NCI-H187 (cell line): ENCODE results near the gene RS1.

Experiments
- DNase-seq, 2 experiments: peaks; one replicate each; lab custom pipeline; 2025; lab: John Stamatoyannopoulos, UW

The RS1 gene

DNA sequence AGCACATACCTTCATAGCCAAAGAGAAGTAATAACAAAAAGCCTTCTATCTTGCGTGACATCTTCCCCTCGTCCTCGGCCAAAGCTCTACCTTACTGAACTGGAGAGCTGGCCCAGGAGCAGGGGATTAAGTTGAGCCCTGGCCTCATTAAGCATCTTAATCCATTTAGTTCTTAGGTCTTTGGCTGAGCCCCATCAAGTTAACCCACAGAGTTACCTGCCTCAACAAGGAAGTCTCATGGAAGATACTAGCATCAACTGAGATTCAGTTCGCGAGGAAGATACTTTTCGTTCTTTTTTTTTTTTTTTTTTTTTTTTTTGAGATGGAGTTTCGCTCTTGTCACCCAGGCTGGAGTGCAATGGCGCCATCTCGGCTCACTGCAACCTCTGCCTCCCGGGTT is at the start of gene RS1:
RS1 (minus strand) TSS at position 101 of the 400 bp plus-strand sequence; CDS start at position 61, 40 bp downstream.
- DNase-seq, result no peak

DNA sequence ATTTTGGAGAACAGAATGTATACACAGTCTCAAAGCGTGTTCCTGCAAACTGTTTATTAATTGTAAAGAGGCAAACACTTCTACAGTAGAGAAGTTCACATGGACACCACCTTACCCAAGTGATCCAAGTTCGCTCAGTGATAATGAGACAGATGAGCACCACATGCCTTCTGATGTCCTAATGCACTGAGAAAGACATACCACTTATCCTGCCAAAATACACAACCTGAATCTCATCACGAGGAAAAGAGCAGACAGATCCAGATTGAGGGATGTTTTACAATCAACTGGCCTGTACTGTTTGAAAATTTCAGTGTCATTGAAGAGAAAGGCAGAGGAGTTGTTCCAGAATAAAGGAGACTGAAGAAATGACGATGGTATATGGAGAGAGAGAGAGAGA is 47.9 kb upstream of the RS1 start:
- DNase-seq, result no peak

DNA sequence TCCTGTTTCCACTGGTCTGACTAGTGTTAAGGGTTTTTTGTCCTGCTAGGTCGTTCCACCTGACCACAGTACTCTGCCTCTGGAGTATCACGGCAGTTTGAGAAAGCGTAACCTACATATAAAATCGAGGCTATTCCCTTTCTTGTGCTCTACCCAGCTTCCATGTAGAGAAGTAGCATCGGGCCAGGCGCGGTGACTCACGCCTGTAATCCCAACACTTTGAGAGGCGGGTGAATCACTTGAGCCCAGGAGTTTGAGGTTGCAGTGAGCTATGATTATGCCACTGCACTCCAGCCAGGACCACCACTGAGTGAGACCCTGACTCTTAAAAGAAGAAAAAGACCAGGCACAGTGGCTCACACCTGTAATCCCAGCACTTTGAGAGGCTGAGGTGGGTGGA is 43.0 kb upstream of the RS1 start:
- no peak for DNase-seq

DNA sequence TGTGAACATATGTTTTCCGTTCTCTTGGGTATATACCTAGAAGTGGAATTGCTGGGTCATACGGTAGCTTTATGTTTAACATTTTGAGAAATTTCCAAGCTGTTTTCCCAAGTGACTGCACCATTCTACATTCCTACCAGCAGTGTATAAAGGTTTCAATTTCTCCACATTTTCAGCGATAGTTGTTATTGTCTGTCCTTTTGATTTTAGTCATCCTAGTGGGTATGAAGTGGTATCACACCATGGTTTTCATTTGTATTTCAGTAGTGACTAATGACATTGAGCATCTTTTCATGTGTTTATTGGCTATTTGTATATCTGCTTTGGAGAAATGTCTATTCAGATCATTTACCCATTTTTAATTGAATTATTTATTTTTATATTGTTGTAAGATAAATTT is 37.9 kb upstream of the RS1 start:
- no peak for DNase-seq

DNA sequence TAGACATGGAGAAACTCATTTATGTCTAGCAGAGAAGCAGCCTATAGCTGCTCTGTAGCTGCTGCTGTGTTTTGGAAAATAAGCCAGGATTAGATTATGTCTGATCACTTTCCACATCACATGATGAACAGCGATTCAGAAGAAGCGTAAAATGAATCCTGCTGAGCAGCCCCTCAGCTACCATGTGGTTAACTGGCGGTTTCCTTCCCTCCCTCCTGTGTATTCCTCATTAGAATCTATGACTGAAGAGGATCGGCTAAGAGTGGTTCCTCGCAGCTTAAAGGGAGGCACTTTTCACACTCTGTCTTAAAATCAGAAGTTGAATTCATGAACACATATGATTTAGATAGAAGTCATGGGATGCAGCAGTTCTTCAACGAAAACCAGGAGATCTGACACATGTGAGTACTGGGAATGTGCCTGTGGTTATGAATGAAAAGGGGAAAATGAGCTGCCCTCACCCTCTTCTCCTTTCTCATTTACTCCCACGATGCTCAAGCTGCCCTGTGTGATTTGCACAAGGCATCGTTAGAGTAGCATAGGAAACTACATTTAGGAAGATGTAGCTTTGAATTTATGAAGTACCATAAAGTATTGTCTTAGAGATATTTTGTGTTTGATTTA is 35.6 kb upstream of the RS1 start, which contains the start of gene PPEF1:
PPEF1 (plus strand) TSS at position 220 of the 624 bp plus-strand sequence; CDS start at position 356, 136 bp downstream.
- no peak for DNase-seq

DNA sequence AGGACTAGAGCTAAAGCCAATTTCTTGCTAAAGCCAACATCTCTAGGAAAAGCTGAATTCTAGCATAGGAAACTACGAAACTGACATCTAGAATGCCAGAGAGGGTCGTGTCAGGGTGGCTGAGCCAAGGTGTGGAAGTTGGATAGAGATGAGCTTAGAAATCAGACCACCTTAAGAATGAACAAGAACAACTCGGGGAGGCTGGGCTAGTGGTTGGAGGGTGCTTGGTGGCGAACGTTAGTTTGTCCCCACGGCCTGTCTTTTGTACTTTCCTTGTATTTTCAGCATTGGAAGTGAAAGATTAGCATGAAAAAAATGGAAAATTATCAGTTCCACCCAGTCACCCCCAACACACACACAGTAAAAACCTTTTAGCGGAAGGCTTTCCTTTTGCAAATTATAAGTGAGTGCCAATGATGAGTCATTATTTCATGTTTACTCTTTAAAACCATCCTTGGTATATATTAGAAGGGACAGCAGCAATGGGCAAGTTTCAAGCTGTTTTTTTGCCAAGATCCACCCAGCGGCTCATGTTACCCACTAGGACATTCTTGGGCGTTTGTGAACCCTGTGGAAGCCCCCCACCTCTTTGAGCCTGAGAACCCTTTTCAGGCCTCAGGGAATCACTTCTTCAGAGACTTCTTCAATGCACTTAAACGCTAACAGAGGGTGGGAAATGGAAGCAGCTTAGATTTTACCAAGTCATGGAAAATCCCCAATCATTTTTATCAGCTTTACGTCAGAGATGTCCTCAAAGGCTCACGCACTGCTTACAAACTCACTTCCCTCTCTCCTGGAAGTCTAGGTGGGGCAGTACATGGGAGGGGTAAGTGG is 30.7 kb upstream of the RS1 start:
- no peak for DNase-seq

DNA sequence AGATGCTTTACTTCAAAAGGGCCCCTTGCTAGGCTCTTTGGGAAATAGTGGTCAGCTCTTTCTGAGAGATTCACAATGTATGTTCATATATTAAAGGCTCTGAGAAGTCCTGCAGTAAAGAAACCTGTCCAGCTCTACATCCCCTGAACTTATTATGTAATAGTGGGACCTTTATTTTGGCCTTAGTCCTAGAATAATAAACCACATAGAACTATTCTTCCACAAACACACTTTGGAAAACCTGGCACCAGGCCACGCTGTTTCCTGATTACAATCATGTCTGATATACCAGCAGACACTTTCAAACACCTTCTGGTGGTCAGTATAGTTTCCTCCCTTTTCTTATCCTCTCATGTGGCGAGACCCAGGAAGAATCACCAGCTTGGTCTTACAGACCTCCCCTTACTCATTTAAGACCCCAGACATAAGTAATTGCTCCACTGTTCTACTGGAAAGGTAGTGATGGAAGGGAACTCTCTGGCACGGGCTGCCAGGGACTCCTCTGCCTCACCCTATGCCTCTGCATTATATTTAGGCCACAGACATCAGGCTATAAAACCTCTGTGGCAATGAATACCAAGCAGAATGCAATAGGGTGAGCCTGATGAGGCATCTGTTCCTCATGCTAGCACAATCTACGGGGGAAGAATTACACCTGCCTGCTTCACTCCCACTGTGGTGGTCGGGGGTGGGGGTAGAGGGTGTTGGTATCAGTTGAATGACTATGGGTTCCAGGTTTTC is 29.9 kb upstream of the RS1 start:
- DNase-seq, result no peak

DNA sequence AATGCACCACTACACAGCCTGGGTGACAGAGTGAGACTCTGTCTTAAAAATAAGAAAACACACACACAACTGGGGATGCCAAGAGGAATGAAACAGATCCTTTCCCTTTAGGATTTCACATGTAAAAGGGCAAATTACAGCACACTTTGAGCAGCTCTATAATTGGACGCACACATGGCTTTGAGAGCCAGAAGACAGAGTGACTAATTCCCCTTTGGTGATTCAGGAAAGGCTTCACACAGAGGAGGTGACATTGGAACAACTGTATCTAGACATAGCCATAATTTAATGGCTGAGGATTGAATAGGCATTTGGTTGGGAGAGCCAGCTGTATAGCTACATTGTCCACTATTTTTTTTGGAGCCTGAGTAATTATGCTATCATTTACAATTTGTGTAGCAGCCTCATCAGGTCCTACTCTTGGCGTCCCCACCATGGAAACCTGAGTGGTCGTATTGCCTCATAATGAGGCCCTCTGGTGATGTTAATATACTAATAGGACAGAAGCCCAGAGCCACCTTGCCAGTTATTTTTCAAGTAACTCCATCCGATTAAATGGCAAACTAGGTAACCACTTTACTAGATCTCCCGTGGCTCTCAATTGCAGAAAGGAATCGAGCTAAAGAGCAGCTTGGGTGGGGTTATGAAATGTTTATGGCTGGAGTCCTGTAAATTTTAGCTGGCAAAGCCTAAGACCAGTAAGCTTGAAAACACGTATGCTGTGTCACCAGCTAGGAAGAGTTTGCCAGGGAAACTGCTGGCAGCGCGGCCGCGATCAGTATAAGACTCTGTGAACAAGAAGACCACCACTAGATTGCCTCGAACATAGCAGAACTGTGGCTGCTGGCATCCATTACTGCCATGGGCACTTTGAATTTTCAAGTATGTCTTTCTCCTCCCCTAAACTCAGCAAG is 27.1 kb upstream of the RS1 start:
- DNase-seq, result no peak

DNA sequence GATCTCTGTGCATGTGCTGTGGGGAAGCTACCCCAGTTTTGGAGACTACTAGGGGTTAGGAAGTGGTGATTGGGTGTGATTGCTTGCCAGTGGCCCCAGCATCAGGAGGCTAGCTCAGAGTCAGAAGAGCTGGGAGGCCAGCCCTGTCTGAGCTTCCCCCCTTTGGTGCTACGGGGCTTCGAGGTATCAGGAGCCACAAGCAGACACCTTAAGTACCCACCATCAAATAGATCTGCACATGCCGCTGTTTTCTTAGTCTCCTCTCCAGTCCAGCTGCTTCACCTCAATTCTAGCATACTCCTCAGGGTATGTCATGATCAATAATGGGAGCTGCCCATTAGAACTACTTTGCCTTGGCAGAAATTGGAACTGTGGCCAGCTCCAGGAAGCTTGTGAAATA is 24.7 kb upstream of the RS1 start:
- no peak for DNase-seq

DNA sequence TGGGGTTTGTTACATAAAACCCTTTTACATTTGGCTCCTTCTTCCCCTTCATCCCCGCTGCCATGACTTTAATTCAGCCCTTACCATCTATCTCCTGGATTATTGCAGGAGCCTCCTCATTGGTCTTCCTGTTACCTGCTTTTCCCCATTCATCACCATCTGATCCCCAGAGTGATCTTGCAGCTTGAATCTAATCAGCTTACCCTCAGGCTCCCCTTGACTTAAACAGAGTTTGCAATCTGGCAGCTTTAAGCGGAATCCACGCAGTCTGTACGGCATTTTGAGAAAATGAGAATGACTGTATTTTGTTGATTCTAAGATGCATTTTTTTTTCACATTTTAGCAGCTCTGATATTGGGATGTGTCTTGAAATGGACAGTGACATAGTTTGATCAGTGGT is 20.6 kb upstream of the RS1 start:
- no peak for DNase-seq

DNA sequence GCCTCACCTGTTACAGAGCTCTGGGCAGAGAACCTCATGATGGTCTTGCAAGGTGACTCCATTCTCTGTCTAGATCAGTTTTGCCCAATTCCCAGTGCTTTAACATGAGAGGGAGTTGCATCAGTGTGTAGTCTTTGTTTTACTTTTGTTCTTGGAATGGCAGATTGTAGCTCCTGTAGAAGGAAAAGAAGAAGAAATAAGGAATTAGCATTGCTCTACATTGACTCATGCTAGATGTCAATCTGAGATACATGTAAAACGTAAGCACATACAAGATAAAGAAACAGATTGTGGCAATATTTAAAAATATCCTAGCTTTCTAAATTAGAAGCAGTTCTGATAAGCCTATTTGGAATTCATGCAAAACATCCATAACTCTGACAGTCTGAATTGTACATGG is 19.5 kb upstream of the RS1 start:
- DNase-seq, result no peak

DNA sequence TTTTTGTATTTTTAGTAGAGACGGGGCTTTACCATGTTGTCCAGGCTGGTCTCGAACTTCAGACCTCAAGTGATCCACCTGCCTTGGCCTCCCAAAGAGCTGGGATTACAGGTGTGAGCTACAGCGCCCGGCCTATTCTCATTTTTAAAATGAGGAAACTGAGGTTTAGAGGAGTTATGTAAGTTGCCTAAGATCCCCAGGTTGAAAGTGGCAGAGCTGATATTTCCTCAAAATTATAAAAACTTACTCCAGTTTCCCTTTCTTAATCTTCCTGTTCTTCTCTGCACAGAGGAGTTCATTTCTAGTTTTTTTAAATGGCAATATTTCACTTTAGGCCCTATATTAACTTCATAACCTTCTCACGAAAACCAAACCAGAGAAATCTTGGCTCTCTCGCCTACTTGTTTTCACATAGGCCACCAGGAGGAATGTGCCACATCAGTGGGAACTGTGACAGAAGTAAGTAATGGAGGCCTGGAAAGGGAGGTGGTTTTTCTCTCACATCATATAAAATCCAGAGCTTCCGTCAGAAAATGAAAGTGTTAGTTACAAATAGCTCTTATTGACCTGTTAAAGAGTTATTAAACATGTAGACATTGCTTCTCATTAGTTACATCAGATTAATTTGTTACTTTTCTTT is 16.1 kb upstream of the RS1 start:
- DNase-seq, result no peak

DNA sequence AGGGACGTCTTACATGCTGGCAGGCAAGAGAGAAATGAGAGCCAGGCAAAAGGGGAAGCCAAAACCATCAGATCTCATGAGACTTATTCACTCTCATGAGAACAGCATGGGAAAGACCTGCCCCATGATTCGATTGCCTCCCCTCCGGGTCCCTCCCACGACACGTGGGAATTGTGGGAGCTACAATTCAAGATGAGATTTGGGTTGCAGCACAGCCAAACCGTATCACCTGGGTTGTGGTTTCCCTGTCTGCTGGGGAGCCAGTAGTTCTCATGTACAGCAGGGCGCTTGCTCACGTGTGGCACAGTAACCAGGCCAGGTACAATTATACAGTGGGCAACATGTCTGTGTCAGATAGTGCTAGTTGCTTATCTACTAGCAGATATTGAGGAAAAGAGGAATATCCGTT is 11.1 kb upstream of the RS1 start:
- no peak for DNase-seq

DNA sequence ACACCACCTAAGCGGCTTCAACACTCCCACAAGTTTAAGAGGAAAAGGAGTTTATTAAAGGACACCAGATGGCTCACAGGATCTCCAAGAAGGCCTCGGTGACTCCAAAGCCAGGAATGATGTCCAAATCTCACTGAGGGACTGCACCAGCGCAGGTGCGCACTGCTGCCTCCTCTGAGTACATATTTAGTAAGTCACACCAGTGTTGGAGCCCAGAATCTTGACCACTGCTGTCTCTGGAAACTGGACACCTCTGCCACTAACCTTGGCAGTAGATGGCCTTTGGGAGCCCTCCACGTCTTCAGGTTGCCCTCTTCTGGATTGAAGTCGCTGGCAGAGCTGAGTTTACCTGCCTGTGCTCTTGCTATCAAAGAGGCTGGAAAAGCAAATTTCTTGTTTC is 10.1 kb upstream of the RS1 start:
- DNase-seq, result no peak

DNA sequence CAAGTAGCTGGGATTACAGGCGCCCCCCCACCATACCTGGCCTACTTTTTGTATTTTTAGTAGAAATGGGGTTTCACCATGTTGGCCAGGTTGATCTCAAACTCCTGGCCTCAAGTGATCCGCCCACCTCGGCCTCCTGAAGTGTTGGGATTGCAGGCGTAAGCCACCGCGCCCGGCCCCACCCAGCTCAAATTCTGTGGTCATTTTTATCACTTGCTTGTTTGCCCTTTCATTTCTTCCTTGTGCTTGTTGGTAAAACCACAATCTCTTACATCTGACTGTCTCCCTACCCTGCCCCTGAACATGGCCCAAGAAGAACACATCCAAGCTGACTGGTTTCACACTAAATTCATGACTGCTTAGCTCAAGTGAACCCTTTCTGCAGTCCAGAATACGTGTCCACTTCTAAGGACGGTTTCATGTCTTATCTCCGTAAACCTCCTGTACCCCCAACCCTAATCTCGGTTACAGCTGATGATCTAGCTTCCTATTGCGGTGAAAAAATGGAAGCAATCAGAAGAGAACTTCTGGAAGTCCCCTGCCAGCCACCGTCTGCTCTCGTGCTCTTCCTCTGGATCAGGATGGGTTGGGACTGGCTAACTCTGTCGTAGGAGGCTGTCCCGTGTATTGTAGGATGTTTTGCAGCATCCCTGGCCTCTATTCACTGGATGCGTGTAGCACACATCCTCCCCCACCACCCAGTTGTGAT is 5.4 kb upstream of the RS1 start:
- DNase-seq, result no peak

DNA sequence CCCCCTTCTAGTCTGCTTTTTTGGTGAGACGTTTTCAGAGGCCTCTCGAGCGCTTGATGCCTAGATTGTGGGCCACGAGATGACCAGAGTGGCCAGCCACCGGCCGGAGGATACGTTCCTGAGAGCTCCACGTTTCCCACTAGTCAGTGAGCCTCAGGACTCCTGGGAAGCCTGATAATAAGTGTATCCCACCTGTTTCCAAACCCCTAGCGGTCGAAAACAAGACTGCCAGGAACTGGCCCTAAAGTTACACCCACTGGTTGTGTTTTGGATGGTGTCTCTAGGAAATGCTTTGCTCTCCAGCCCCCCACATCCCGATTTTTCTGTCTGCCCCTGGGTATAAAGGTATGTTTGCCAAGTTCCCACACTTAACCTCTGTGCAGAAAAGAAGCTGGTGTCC is 4.6 kb upstream of the RS1 start:
- no peak for DNase-seq

DNA sequence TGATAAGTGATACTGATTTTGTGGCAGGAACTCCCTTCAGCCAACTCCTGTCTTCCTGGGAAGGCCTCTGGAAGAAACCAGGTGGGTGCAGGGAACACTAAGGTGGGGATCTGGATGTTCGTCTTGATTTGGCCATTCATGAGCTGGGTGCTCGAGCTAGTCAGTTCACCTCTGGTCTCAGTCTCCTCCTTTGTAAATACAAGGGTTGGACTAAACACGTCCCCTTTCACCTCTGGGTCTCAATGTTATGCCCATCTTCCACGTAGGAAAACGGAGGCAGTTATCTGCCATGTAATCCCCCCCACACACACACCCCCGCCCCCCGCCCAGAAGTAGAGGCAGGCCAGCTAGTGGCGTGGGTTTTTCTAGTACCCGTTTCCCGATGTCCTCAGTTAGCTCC is 4.1 kb upstream of the RS1 start:
- DNase-seq, result no peak

DNA sequence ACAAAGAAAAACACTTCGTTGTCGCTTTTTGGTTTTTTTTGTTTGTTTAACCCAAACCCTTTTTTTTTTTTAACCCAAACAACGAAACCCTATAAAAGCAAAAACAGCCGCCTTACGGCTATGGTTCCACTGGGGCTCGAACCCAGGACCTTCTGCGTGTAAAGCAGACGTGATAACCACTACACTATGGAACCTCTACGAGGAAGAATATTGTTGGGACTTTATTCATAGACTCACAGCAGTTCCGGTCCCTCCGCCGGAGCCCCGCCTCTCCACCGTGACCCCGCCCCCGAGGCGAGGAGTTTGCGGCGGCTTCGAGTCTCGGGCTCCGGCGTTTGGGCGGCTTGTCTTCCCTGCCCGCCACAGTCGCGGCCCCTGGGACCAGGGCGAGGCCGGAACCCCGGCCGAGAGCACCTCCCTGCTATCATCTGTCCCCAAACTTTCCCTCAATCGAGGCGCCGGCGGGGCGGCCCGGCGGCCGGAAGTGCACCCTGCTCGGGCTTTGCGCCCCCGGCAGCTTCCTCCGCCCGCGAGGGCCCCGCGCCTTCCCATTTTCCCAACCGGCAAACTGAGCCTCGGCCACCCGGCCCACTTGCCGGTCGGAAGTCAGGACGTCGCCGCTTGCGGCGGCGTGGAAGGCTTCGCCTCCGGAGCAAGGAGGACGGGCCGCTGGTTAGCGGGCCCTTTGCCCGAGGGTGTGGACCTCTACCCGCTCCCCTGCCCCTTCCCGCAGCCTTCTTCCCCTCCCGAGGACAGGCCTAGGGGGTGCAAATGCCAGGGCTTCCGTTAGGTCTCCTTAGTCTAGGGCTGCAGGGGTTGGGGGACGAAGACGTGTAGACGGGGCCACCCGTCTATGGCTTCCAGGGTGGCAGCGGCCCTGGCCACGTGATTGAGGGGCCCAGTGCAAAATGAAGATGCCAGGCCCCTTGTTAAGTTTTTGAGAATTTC is 3.2 kb upstream of the RS1 start:
- peak; percentile 64 to 66 for DNase-seq

DNA sequence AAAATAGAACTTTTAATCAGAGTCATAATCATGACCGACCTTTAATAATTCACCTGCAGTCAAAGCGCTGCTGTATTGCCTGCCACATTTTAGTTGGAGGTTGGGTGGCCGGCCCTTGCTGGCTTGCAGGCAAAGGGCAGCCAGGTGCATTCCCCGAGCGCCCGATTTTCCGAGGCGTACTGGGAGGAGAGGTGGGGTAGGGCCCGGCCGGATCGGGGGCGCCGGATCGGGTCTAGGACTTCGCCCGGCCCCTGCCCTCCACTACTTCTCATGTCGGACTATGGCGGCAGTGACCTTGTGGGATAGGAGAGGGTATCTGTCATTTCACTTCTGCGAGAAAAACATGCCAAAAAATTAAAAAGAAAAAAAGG is 2.5 kb upstream of the RS1 start:
- no peak for DNase-seq
